Measurements from ENCODE around the gene PSMA2. TPM values are rescaled to one million over a fixed set of nuclear protein-coding genes. Genes with fewer than 3 reads are reported as not detected.

Gene PSMA2
- total RNA-seq, 1 donor from 2014 or later = 88.1 TPM

- H3K9me3 Mint-ChIP-seq = no peaks in the 10 kb centered on the region
- H3K36me3 Mint-ChIP-seq (ENCODE audit: low read depth) = peaks cover 53% of the 10 kb centered on the region
- H3K27me3 Mint-ChIP-seq = no peaks in the 10 kb centered on the region
- peak overlapping the region; percentile 100 for H3K4me3 Mint-ChIP-seq
- intact Hi-C loops (cut with micrococcal nuclease) = loop anchor here (5.0 kb wide), 1 partner anchor 1052 kb away; no protein-coding TSS in a partner anchor
- DNase-seq (no peak), ATAC-seq (ENCODE audit: low read depth) (no peak)
- ChIA-PET POLR2A (no interaction called here), CTCF (interaction anchor here (1.3 to 1.9 kb wide), 3 partner anchors 10 to 766 kb away, joined by 3 to 5 read pairs (median 4); no protein-coding TSS in a partner anchor)
- no peak for TF ChIP-seq CTCF (IDR thresholded peaks at IDR 0.05)
- H3K4me1 Mint-ChIP-seq = peaks cover 45% of the 10 kb centered on the region
- peak overlapping the region; percentile 24 for H3K27ac Mint-ChIP-seq
Observed at GRCh38 chr7:42934291-42934690, 2.3 kb upstream of the PSMA2 start.

GRCh38 chr7:42932811-42933591 is 1.0 kb upstream of the PSMA2 start:
- peak overlapping the region; percentile 100 for H3K4me3 Mint-ChIP-seq
- H3K27ac Mint-ChIP-seq = peak overlapping the region; percentile 97
- no peaks in the 10 kb centered on the region for H3K27me3 Mint-ChIP-seq
- ChIA-PET POLR2A (interaction anchor here (0.6 to 2.3 kb wide), 13 partner anchors 9 to 1051 kb away, joined by 3 to 23 read pairs (median 4); partner anchors contain the start of genes C7orf25 and STK17A), CTCF (interaction anchor here (1.0 to 2.8 kb wide), 4 partner anchors 8 to 906 kb away, joined by 4 to 23 read pairs (median 8); partner anchors contain the start of gene STK17A)
- intact Hi-C loops (cut with micrococcal nuclease) = loop anchor here (1.0 to 5.0 kb wide), 7 partner anchors 11 to 1051 kb away; partner anchors contain the start of genes C7orf25, COA1, STK17A and UBE2D4
- ATAC-seq (ENCODE audit: low read depth) = no peak
- no peaks in the 10 kb centered on the region for H3K9me3 Mint-ChIP-seq
- H3K4me1 Mint-ChIP-seq = peaks cover 55% of the 10 kb centered on the region
- DNase-seq = no peak
- peaks cover 42% of the 10 kb centered on the region for H3K36me3 Mint-ChIP-seq (ENCODE audit: low read depth)
- TF ChIP-seq CTCF (IDR thresholded peaks at IDR 0.05) = no peak

GRCh38 chr7:42931447-42931833 is 534 bp downstream of the PSMA2 start:
- H3K36me3 Mint-ChIP-seq (ENCODE audit: low read depth) = peaks cover 45% of the 10 kb centered on the region
- H3K27me3 Mint-ChIP-seq = no peaks in the 10 kb centered on the region
- H3K9me3 Mint-ChIP-seq = no peaks in the 10 kb centered on the region
- no peak for TF ChIP-seq CTCF (IDR thresholded peaks at IDR 0.05)
- ATAC-seq (ENCODE audit: low read depth) (no peak), DNase-seq (no peak)
- intact Hi-C loops (cut with micrococcal nuclease) = loop anchor here (5.0 kb wide), 1 partner anchor 1049 kb away; no protein-coding TSS in a partner anchor
- ChIA-PET CTCF (interaction anchor here (1.3 to 2.8 kb wide), 4 partner anchors 10 to 907 kb away, joined by 3 to 23 read pairs (median 8); partner anchors contain the start of gene STK17A), POLR2A (interaction anchor here (0.9 to 2.3 kb wide), 14 partner anchors 9 to 653 kb away, joined by 3 to 23 read pairs (median 4); partner anchors contain the start of genes C7orf25 and STK17A)
- peaks cover 61% of the 10 kb centered on the region for H3K4me1 Mint-ChIP-seq
- H3K27ac Mint-ChIP-seq = peak overlapping the region; percentile 97
- H3K4me3 Mint-ChIP-seq = peak overlapping the region; percentile 100

- peaks cover 44% of the 10 kb centered on the region for H3K36me3 Mint-ChIP-seq (ENCODE audit: low read depth)
- H3K9me3 Mint-ChIP-seq = no peaks in the 10 kb centered on the region
- no peak for DNase-seq
- no peak overlapping the region for H3K27ac Mint-ChIP-seq
- no peak for ATAC-seq (ENCODE audit: low read depth)
- peaks cover 64% of the 10 kb centered on the region for H3K4me1 Mint-ChIP-seq
- no peaks in the 10 kb centered on the region for H3K27me3 Mint-ChIP-seq
- TF ChIP-seq CTCF (IDR thresholded peaks at IDR 0.05) = no peak
- ChIA-PET CTCF (interaction anchor here (0.6 to 2.8 kb wide), 4 partner anchors 10 to 330 kb away, joined by 3 to 23 read pairs (median 4); no protein-coding TSS in a partner anchor), POLR2A (interaction anchor here (1.0 to 1.5 kb wide), 3 partner anchors 9 to 16 kb away, joined by 4 to 5 read pairs (median 4); no protein-coding TSS in a partner anchor)
- intact Hi-C loops (cut with micrococcal nuclease) = loop anchor here (5.0 kb wide), 1 partner anchor 1049 kb away; no protein-coding TSS in a partner anchor
- peak overlapping the region; percentile 100 for H3K4me3 Mint-ChIP-seq
Observed at GRCh38 chr7:42930889-42931288, 1.1 kb downstream of the PSMA2 start.

GRCh38 chr7:42929449-42929848 is 2.5 kb downstream of the PSMA2 start:
- ChIA-PET CTCF (interaction anchor here (0.6 to 1.4 kb wide), 2 partner anchors 10 to 12 kb away, joined by 3 to 5 read pairs; no protein-coding TSS in a partner anchor), POLR2A (interaction anchor here (0.9 kb wide), 1 partner anchor 17 kb away, joined by 3 read pairs; no protein-coding TSS in a partner anchor)
- no peaks in the 10 kb centered on the region for H3K9me3 Mint-ChIP-seq
- peaks cover 50% of the 10 kb centered on the region for H3K36me3 Mint-ChIP-seq (ENCODE audit: low read depth)
- DNase-seq (no peak), ATAC-seq (ENCODE audit: low read depth) (no peak)
- H3K27ac Mint-ChIP-seq = no peak overlapping the region
- no peak for TF ChIP-seq CTCF (IDR thresholded peaks at IDR 0.05)
- intact Hi-C loops (cut with micrococcal nuclease) = no loop called here
- H3K27me3 Mint-ChIP-seq = no peaks in the 10 kb centered on the region
- no peak overlapping the region for H3K4me3 Mint-ChIP-seq
- peaks cover 72% of the 10 kb centered on the region for H3K4me1 Mint-ChIP-seq
